MM.1S (cell line): ENCODE data around the gene TVP23C.
"Not testable (repeated sequence)": the region's sequence is repeated elsewhere in the genome, so short reads cannot be mapped to it uniquely, and the experiment has no call there.

Source experiments
- CTCF ChIP-seq: fragments of 300-600 bp; sonication (generic); IDR thresholded peaks from 2 replicates; pipeline ENCODE4 v1.5.1; 2016; ENCODE audit warnings: antibody characterized with exemption, low read length, mixed read lengths
- EZH2 ChIP-seq: fragments of 300-600 bp; sonication (generic); optimal IDR thresholded peaks from 2 replicates; pipeline ENCODE3; 2017; ENCODE audit warnings: low read depth, mild to moderate bottlenecking, antibody characterized with exemption, low read length, mixed read lengths
- EZH2phosphoT487 ChIP-seq: fragments of 300-600 bp; sonication (generic); IDR thresholded peaks from 2 replicates; pipeline ENCODE4 v1.6.1; 2018; ENCODE audit warnings: antibody characterized with exemption, low read length

- TF ChIP-seq CTCF, EZH2phosphoT487, EZH2: not testable (repeated sequence)
Observed at GRCh38 chr17:15546604-15547003, 16.7 kb downstream of the TVP23C start.
